Measurements from ENCODE around the gene DCHS1.

Gene DCHS1

GRCh38 chr11:6650104-6650503, 5.5 kb downstream of the DCHS1 start (continued):
- TF ChIP-seq CREB5 (CRISPR knock-in tag; IDR thresholded peaks at IDR 0.05; ENCODE audit: low read depth) (no peak), RARB (CRISPR knock-in tag; IDR thresholded peaks at IDR 0.05) (no peak), POU6F1 (CRISPR knock-in tag; IDR thresholded peaks at IDR 0.05; ENCODE audit: borderline replicate concordance, low read depth) (no peak)

GRCh38 chr11:6648501-6648900, 7.1 kb downstream of the DCHS1 start:
- ATAC-seq: no peak
- no peak for TF ChIP-seq ZFP30 (CRISPR knock-in tag; IDR thresholded peaks at IDR 0.05)
- no peak for TF ChIP-seq ZNF565 (CRISPR knock-in tag; conservative IDR thresholded peaks at IDR 0.05; ENCODE audit: low read depth)
- TF ChIP-seq ZC3H10 (CRISPR knock-in tag; IDR thresholded peaks at IDR 0.05): no peak
- no peak for TF ChIP-seq ESRRG (CRISPR knock-in tag; IDR thresholded peaks at IDR 0.05)
- TF ChIP-seq CSRNP3 (CRISPR knock-in tag; IDR thresholded peaks at IDR 0.05): no peak
- no peak for TF ChIP-seq ZNF8 (CRISPR knock-in tag; IDR thresholded peaks at IDR 0.05)
- TF ChIP-seq ZFP3 (CRISPR knock-in tag; IDR thresholded peaks at IDR 0.05): no peak
- TF ChIP-seq TCF4 (CRISPR knock-in tag; IDR thresholded peaks at IDR 0.05; ENCODE audit: borderline replicate concordance): no peak

GRCh38 chr11:6647836-6648235, 7.8 kb downstream of the DCHS1 start:
- no peak for ATAC-seq
- TF ChIP-seq PATZ1 (CRISPR knock-in tag; IDR thresholded peaks at IDR 0.05; ENCODE audit: borderline replicate concordance) (no peak), ZNF8 (CRISPR knock-in tag; IDR thresholded peaks at IDR 0.05) (no peak), CSRNP3 (CRISPR knock-in tag; IDR thresholded peaks at IDR 0.05) (no peak), ESRRG (CRISPR knock-in tag; IDR thresholded peaks at IDR 0.05) (no peak), CSDC2 (CRISPR knock-in tag; IDR thresholded peaks at IDR 0.05) (no peak), ZNF565 (CRISPR knock-in tag; conservative IDR thresholded peaks at IDR 0.05; ENCODE audit: low read depth) (no peak), ZNF70 (CRISPR knock-in tag; IDR thresholded peaks at IDR 0.05) (no peak), SNAI2 (CRISPR knock-in tag; IDR thresholded peaks at IDR 0.05) (no peak), BACH2 (CRISPR knock-in tag; IDR thresholded peaks at IDR 0.05; ENCODE audit: borderline replicate concordance) (no peak), CREB5 (CRISPR knock-in tag; IDR thresholded peaks at IDR 0.05; ENCODE audit: low read depth) (no peak), RARB (CRISPR knock-in tag; IDR thresholded peaks at IDR 0.05) (no peak), ZFP3 (CRISPR knock-in tag; IDR thresholded peaks at IDR 0.05) (no peak), TSHZ2 (CRISPR knock-in tag; IDR thresholded peaks at IDR 0.05) (no peak), PPARA (CRISPR knock-in tag; IDR thresholded peaks at IDR 0.05; ENCODE audit: borderline replicate concordance) (no peak)

Measured in SK-N-SH treated with all-trans-retinoic acid at 6 μM for 48 hours (cell line).